GM21423 (cell line): ENCODE measurements around the gene BANF2.

Source experiments
- ATAC-seq: cut with Tn5 transposase; IDR thresholded peaks from one replicate; pipeline ENCODE4 v1.9.1; 2021; ENCODE audit warnings: mild to moderate bottlenecking, moderate library complexity; ENCODE audit not compliant: unreplicated experiment

The BANF2 gene

DNA sequence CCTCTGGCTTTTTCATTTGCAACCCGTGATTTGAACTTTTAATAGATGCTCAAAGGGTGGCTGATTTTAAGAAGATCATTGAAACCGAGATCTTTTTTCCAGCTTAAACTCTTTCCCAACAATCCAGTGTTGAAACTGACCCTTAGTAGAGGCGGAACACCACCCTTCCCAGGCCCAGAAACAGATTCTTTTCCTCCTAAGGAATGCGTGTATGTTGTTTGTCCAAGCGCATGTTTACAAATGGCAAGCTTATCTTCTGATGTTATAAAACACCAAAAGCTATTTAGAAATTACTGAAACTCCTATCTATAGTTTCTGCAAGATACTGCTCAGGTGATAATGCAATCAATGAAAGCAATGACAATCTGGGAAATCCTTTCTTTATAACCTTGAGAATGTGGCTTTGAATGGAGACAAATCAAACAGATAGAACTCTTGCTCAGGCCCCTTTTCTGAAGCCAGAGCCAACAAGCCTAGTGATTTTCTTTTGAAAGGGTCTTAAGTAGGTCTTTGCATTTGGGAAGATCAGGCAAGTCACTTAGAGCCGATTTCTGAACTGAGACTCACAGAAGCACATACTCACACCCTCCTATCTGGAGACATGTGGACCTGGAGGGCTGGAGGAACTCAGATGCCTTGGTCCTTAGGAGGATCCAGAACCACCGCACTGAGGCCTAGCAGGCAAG is 9.1 kb downstream of the BANF2 start:
- no peak for ATAC-seq

DNA sequence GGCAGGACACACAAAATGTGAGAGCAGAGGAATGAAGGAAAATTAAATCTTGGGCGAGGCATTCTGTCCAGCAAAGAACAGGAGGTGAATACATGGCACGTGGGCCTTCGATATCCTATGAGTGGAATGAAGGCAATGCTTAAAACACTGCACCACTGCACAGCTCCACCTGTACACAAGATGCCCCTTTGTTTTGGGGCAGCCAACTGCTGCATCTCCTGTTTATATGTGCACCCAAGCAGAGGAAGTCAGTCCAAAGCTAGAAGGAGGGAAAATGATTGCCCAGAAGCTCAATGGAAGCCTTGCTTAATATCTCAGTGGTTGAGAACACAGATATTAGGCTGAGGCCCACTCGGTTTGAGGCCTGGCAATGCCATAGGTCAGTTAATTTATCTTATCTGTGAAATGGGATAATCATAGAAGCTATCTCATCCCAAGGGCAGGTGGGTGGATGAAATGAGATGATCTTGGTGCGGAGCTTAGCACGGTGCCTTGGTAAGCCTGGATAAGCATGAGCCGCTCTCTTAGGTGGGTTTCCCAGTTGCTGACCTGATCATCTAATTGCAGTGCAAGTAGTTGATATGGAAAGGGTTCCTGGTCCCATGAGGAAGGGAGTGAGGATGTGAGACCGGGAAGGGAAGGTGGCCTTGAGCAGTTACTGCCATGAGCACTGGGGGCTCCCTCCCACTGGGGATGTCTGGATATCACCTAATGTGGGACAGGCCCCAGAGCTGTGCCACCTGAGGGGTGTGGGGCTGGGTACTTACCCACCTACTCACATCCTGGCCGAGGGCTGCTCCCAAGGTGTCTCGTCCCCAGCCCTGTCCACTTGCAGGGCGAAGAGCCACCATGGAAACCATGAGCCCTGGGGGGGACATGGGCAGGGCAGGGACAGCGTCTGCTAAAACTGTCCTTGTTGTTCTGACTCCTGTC is 9.9 kb downstream of the BANF2 start:
- no peak for ATAC-seq

DNA sequence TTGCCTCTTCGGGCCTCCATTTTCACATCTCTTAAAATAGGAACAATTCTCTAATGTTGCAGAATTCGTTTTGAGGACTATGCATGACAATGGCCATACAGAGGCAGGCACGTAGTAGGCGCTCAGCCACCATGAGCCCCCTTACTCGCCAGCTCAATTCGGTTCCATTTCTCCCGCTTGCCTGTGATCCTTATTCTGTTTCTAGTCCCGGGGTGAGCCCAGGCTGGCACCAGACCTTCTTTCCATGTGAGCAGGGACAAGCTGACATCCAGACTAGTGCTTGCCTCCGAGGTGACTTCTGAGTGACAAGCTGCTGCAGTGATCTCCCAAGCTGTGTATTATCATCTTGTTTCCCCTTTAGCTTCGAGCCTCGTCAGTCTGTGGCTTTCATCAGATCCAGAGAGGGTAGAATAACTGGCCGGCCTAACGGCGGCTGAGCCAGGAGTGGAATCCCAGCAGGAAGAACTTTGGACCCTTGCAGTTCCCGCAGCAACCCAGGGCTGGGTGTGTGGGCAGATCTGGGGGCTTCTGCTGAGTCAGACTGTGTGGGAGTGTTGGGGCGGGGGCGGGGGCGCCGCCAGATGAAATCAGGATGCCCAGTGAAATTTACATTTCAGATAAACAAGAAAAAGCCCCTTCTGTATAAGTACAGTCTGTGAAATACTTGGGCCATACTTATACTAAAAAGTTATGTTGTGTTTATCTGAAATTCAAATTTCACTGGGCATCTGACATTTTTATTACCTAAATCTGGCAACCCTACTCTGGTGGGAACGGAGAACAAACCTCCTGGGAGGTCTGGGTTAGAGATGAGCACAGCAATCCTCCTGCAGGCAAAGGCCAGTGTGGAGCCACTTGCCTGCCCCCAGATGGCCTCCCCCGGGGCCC is 10.9 kb downstream of the BANF2 start:
- no peak for ATAC-seq

DNA sequence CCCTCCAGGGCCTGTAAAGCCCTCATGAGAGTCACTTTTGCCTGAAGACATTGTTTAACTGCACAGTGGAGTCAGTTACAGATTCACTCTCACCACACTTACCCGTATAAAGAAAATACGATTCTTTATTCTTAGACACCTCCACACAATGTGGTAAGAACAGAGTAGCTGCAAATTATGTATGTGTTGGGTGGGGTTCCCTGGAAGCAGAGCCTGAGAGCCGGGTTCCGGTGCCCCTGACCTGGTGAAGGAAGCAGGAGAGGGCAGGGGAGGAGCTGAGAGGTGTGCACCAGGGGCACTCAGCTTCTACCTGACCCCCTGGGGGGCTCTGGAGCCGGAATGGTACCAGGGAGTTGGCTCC is 11.5 kb downstream of the BANF2 start:
- ATAC-seq = no peak

DNA sequence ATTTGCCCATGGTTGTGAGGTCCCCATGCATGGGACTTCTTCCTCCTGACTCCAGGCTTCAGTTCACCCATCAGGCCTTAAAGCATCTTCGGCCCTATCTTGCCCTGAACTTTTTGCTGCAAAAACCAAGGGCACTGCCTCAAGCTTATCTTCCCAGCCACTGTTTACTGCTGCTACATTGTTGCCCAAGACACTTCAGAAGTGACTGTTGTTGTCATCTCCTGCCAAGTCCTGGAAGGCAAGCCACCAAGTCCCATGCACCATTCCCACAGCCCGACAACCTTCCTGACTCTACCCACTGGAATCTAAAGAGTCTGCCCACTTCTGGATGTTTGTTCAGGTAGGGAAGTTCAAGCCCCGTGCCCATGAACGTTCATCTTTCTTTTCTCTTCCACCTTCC is 12.4 kb downstream of the BANF2 start:
- ATAC-seq = no peak

DNA sequence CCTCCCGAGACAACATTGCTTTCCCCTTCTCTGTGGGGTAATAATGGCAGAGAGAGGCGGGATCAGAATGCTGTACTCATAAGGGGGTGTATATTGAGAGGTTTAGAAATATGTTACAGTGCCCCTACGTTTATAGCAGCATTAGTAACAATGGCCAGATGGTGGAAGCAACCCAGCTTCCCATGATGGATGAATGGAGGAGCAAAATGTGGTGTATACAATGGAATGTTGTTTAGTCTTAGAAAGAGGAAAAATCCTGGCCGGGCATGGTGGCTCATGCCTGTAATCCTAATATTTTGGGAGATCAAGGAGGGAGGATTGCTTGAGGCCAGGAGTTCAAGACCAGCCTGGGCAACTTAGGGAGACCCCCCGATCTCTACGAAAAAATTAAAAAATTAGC is 12.9 kb downstream of the BANF2 start:
- no peak for ATAC-seq

DNA sequence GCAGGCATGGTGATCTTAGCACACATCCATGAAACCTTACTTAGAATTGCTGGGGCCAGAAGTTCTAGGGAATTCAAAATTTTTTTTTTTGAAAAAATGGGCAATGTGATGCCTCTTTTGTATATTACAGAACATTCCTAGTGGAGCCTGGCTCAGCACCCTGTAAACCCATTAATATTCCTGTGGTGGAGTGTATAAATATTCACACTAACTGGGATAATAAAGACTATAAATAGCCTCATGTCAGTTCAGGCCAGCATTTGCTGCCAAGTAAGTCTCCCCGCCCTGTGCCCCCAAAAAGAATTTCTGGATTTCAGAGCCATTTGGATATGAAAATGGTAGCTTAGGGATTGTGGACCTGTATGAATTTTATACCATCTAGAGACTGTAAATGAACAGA is 14.8 kb downstream of the BANF2 start:
- no peak for ATAC-seq

DNA sequence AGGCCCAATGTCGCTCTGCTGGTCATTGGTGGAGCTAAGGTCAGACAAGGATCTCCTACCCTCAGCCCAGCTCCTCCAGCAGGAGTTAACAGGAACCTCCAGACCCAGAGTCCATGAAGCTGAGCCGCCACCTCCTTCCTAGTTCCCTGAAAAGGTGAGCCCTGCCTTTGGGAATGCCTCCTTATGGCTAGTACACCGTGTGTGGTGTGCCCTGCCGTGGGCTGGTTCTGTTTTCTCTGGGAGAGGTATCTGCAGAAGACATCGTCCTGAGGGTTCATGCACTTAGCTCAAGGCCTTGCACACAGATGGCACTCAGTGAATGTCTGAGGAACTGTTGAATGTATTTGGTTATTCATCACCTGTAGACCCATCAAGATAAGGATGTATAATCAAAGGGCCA is 15.3 kb downstream of the BANF2 start:
- no peak for ATAC-seq

DNA sequence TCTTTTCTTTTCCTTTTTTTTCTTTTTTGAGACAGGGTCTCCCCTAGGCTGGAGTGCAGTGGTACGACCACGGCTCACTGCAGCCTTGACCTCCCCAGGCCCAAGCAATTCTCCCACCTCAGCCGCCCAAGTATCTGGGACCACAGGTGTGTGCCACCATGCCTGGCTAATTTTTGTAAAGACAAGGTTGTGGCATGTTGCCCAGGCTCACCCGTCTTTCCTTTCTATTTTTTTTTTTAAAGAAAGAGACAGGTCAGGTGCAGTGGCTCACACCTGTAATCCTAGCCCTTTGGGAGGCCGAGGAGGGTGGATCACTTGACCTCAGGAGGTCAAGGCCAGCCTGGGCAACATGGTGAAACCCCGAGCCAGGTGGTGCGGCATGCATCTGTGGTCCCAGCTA is 16.6 kb downstream of the BANF2 start:
- no peak for ATAC-seq

DNA sequence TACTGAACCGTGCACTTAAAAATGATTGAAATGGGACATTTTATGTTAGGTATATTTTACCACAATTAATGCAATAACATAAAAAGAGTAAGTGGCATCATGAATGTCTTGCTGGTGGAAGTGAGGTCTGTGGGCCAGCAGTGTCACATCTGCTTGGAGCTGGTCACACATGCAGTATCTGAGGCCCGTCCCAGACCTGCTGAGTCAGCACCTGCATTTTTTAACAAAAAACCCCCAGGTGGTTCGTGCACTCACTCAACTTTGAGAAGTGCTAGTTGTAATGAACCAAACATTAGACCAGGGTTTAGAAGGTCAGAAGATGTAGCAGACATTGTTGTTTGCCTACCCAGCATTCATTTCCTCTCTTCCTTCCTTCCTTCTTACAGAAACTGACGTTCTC is 21.0 kb downstream of the BANF2 start:
- no peak for ATAC-seq

DNA sequence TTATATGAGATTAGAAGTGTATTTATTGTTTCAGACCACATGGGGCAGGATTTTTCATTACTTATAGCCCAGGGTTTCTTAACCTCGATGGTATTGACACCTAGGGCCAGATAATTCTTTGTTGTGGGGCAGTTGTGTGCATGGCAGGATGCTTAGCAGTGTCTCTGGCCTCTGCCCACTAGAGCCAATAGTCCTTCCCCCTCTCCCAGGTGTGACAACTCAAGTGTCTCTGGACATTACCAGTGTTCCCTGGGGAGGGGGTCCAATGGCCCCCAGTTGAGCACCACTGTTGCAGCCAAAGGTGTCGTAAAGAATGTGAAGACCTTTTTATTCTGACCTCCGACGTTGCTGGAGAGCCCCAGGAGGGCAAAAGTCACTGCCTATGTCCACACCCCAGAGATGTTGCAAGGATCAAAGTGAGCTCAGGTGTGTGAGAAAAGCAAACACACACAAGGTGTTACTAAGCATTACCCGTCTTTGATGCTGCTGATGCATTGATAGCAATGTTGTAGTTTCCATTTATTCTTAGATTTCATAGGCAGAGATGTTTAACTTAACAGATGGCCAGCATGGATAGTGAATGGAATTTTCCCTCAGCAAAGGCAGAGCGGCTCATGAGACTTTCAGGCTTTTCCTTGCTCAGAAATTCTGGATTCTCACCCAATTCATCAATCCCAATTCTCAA is 22.2 kb downstream of the BANF2 start:
- ATAC-seq = no peak

DNA sequence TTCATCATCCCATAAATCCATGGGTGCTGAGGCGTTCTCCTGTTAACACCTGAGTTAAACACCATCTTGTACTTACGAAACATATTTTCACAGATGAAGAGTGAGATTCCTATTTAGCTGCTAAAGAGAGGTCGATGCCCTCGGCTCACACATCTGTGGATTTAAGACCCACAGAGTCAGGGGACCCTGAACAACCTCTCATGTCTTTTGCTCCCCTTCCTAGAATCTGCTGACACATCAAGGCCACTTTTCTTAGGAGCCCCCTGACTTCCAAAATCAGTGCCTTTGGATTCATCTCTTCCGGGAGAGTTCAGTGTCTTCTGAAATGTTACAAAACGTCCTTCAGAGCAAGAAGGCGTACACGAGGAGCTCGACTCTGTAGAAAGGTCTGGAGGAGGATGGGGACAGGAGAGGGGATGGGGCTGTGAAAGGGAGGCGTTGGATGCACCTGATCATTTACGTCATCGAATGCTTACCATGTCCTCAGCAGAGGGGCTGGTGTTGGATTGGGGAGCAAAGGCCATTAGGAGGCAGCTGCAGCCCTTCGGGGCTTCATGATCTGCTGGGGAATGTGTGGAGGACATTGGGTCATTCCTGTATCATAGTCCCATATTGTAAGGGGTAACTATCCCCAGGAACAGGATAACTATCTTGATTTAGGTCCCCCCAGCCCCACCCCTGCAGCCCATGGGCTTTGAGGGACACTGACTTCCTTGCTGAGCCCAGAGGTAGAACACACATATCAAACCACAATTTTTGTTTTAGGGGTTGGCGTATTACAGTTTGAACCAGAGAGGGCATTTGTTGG is 22.9 kb downstream of the BANF2 start:
- no peak for ATAC-seq

DNA sequence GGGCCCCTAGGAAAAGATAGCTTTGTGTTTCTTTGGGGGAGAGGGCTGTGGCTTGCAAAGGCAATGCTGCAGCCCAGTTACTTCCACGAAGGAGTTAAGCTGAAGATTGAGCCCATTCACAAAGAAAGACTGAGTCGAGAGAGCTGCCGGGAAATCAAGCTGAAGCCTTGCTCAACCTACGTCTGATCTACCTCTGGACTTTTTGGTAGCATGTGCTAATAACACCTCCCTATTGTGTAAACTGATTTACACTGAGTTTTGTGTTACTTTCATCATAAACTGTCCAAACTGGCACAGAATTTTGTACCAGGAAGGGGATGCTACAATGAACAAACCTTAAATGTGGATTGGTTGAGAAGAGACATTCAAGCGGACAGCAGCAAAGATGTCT is 23.5 kb downstream of the BANF2 start:
- no peak for ATAC-seq

DNA sequence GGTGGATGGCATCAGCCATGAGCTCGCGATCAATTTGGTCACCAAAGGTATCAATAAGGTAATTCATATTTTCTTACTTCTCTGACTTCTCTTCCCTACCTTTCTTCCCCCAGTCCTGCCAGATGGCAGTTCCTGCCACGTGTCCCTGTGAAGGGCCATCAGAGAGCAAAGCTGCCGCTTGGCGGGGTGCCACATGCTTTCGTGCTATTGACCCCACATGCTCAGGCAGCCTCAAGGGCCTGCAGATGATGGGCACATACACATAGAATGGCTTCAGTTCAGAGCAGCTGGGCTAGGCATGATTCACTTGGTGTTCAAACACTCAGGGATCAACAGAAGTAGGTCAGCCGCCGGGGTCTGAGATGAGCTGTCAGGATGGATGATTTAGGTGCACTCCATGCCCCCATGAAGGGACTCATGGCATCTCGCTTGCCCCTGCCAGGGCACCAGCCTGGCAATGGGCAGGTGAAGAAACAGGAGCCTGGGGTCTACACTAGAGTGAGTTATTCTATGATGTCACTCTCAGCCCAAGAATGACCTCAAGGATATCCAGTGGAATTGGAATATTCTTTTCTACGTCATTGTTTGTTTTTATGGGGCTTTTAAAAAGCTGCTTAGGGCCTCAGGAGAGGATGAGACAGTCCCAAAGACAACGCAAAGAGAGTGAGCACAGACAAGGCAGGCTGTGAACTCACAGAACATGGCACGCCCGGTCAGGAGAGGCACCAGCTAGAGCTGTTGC is 25.5 kb downstream of the BANF2 start:
- no peak for ATAC-seq

DNA sequence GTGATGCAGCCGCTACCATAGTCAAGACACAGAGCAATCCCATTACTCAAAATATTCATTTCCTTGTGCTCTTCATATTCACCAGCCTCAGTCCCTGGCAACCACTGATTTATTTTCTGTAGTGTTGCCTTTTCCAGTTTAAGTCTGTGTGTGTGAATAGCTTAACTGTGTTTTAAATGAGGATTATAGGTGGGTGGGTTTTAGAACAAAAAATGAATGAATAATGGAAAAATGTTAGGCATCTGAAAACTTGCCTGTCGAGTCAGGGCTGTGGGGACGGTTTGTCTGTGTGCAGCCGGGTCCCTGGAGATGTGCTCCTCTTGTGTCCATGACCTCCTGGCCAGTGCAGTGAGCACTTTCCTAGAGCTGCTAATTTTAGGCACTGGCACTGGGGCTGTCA is 27.1 kb downstream of the BANF2 start:
- no peak for ATAC-seq

DNA sequence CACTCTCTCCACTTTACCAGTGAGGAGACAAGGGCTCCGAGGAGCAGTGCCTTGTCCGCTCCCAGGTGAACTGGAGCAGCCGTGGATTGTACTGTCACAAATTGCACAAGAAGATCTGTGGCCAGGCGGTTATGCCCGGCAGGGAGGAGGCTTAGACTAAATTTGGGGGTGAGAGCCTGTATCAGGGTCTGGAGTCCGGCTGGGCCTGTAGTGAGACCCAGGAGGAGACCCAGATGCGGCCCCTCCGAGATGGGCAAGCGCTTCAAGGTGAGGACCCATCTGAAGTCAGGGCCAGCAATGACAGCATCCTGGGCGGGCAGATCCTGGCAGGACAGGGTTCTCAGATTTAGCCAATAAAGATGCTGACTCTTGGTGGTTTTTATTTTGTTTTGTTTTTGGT is 27.6 kb downstream of the BANF2 start:
- no peak for ATAC-seq

DNA sequence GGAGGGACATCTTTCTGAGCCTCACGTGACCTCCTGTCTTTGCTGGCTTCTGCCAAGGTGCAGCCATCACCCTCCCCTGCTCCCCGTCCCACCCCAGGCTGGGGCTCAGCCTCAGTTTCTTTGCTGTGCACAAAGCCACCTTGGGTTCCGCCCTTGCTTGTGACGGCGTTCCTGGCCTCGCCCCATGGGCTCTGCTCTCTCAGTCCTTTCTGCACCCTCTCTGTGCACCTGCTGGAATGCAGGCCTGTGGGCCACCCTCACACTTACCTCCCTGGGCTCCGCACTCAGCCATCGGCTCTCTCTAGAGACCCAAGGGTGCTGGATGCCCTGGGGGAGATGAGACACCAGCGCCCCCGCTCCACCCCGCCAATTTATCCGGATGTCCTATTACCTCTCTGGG is 28.3 kb downstream of the BANF2 start:
- ATAC-seq = no peak

DNA sequence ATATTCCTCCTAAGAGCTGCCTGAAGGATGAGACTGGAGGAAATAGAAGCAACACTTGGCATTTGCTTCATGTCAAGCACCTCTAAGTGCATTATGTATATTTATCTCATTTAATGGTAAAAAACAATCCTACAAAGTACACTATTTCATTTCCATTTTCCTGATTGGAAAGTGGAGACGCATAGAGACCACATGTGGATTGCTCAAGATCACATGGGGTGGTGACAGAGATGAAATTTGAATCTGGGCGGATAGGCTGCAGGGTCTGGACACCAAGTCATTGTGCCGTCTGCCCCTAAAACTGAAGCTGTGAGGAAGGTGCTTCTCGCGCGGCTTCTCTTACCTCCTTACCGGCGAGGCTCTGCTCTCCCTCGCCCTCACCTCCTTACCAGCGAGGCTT is 30.3 kb downstream of the BANF2 start:
- no peak for ATAC-seq

DNA sequence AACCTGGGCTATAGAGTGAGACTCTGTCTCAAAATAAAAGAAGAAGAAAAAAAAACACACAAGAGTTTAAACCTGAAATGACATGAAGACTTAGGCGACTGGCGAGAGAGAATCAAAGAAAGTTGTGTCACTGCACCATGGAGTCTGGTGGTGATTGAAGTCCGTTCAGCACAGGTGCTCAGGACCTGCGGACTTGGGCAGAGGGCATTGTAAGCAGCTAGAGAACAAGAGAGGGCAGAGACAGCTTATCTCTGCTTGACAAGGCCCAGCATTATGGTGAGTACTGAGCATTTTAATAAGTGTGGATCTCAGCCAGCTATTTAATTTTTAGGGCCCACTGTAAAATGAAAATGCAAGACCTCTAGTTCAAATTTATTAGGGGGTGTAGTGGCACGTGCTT is 31.5 kb downstream of the BANF2 start:
- no peak for ATAC-seq
